Left ventricle myocardium inferior (tissue), 1 donor: ENCODE results near the gene PTPN18. TPM values are rescaled to one million over a fixed set of nuclear protein-coding genes. Genes with fewer than 3 reads are reported as not detected.

ENCODE experiments used
- DNase-seq: peaks from one replicate; pipeline ENCODE4 v3.0.0-alpha.2; 2020
- H3K27ac ChIP-seq: fragments of 200-600 bp; replicated peaks from 2 replicates; pipeline ENCODE4 v1.8.0; 2021
- H3K27me3 ChIP-seq: fragments of 200-600 bp; 2 replicates; pipeline ENCODE4 v1.8.0; 2021; ENCODE audit warnings: low read depth
- H3K36me3 ChIP-seq: fragments of 200-600 bp; 2 replicates; pipeline ENCODE4 v1.8.0; 2021
- H3K4me1 ChIP-seq: fragments of 200-600 bp; 2 replicates; pipeline ENCODE4 v1.8.0; 2021
- H3K4me3 ChIP-seq: fragments of 200-600 bp; 2 replicates; pipeline ENCODE4 v1.8.0; 2021; ENCODE audit warnings: mild to moderate bottlenecking, moderate library complexity
- H3K9me3 ChIP-seq: fragments of 200-600 bp; replicated peaks from 2 replicates; pipeline ENCODE4 v1.8.0; 2021
- intact Hi-C: fragments of 100-400 bp; cut with micrococcal nuclease; formaldehyde crosslinking; loops from one replicate; pipeline ENCODE4 v1.11.0; 2022
- total RNA-seq: library from RNA; stranded (reverse); fragmentation: NEBNext Ultra II Directional; extraction: Animal tissue kit (Norgen Biotek cat#: 25700); gene quantifications from one replicate; pipeline ENCODE4 v1.2.1, GENCODE V29; 2021
- TF ChIP-seq, protein P1 (sequence below): fragments of 200-600 bp; IDR thresholded peaks from 2 replicates; pipeline ENCODE4 v1.8.0; 2021; ENCODE audit warnings: antibody characterized with exemption, mild to moderate bottlenecking, borderline replicate concordance
- donor health status: DM: no; HTN: yes; CAD: no; lungs with severe emphysema.

The PTPN18 gene
- total RNA-seq, 1 donor from 2014 or later: 13.9 TPM

DNA sequence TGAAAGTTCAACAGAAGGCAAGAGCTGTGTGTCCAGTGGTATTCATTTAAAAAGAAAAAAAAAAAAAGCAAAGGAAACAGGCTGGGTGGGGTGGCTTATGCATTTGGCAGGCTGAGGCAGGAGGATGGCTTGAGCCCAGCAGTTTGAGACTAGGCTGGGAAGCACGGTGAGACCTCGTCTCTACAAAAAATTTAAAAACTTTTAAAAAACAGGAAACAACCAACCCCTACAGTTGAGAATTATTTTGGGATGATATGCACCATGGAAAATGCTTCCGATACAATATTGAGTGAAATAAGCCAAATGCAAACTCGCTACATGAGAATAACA lies 31.2 kb downstream of the PTPN18 start:
- Histone ChIP-seq H3K4me1 (peaks cover 62% of the 10 kb centered on the region), H3K4me3 (peak overlapping the region; percentile 29), H3K9me3 (no peaks in the 10 kb centered on the region), H3K27ac (peak overlapping the region; percentile 86), H3K27me3 (no peaks in the 10 kb centered on the region), H3K36me3 (no peaks in the 10 kb centered on the region)
- peak; percentile 52 for DNase-seq
- intact Hi-C loops: no loop called here
- TF ChIP-seq, protein P1, sequence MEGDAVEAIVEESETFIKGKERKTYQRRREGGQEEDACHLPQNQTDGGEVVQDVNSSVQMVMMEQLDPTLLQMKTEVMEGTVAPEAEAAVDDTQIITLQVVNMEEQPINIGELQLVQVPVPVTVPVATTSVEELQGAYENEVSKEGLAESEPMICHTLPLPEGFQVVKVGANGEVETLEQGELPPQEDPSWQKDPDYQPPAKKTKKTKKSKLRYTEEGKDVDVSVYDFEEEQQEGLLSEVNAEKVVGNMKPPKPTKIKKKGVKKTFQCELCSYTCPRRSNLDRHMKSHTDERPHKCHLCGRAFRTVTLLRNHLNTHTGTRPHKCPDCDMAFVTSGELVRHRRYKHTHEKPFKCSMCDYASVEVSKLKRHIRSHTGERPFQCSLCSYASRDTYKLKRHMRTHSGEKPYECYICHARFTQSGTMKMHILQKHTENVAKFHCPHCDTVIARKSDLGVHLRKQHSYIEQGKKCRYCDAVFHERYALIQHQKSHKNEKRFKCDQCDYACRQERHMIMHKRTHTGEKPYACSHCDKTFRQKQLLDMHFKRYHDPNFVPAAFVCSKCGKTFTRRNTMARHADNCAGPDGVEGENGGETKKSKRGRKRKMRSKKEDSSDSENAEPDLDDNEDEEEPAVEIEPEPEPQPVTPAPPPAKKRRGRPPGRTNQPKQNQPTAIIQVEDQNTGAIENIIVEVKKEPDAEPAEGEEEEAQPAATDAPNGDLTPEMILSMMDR: no peak

DNA sequence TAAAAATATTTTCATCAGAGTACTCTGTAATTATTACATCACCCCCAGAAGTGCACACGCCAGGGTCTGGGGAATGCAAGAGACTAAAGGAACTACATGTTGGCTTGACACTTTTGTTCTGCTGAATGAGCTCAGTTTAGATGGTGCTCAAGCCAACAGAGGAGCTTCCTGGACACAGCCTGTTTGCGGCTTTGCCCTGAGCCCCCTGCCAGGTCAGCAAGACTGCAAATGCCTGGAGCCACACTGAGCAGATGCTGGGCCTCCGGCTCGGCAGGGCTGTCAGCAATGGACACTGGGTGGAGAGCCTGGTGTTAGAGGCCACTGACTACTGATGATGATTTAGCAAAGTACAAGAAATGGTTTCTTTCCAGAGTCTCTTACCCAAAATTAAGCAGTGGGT lies 31.9 kb downstream of the PTPN18 start:
- H3K36me3 ChIP-seq: no peaks in the 10 kb centered on the region
- no peaks in the 10 kb centered on the region for H3K9me3 ChIP-seq
- peak overlapping the region; percentile 29 for H3K4me3 ChIP-seq
- peak overlapping the region; percentile 86 for H3K27ac ChIP-seq
- H3K27me3 ChIP-seq: no peaks in the 10 kb centered on the region
- intact Hi-C loops: no loop called here
- peaks cover 64% of the 10 kb centered on the region for H3K4me1 ChIP-seq
- DNase-seq: no peak
- TF ChIP-seq, protein P1: no peak

DNA sequence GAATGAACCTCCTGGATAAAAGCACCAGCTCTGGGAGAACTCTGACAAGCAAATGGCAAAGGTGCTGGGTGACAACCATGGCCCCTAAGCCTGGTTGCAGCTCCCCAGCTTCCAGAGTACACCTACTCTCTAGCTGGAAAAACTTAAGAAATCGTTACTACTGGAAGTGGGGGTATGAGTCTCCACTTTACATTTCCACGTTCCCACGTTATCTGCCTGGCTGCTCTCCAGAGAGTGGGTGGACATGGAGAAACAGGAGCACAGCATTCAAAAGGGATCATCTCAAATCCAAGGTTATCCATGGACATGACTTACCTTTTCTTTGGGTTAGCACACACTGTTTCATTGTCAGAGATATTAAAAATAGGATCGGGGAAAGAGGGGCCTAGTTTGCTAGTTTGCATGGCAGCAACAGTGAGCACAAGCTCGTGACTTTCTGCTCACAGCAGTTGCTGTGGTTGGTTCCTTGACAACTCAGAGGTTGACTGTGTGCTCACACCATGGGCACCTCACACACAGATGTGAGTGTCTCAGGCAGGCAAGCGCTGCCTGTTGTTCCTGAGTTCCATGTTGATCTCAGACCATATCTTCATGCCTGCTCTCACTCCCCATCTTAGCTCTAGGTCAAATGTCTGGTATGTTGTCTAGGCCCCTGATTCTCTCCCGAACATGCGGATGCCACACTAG lies 32.5 kb downstream of the PTPN18 start:
- intact Hi-C loops: no loop called here
- no peaks in the 10 kb centered on the region for H3K27me3 ChIP-seq
- no peaks in the 10 kb centered on the region for H3K36me3 ChIP-seq
- no peak for DNase-seq
- H3K27ac ChIP-seq: peak overlapping the region; percentile 86
- no peaks in the 10 kb centered on the region for H3K9me3 ChIP-seq
- H3K4me3 ChIP-seq: no peak overlapping the region
- H3K4me1 ChIP-seq: peaks cover 64% of the 10 kb centered on the region
- TF ChIP-seq, protein P1: no peak

DNA sequence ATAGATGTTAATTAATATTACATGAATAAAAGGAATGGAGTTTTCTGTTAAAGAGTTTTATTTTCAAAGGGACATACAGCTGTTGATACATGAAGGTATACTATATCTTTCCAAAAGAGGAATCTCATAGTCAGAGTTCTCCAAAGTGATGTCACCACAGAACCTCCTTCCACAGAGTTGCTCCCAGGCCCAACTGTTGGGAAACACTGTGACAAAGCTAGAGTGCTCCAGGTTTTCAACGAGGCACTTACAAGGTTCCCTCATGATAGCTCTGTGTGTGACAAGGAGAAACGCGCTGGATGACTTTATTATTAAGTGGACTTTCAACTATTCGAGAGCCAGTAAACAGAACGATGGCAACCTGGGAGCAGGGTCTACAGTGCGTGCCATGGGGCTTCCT lies 33.5 kb downstream of the PTPN18 start:
- no peaks in the 10 kb centered on the region for H3K27me3 ChIP-seq
- H3K36me3 ChIP-seq: no peaks in the 10 kb centered on the region
- no peak for DNase-seq
- intact Hi-C loops: no loop called here
- TF ChIP-seq, protein P1: no peak
- H3K9me3 ChIP-seq: no peaks in the 10 kb centered on the region
- H3K4me1 ChIP-seq: peaks cover 64% of the 10 kb centered on the region
- H3K4me3 ChIP-seq: no peak overlapping the region
- H3K27ac ChIP-seq: peak overlapping the region; percentile 96

DNA sequence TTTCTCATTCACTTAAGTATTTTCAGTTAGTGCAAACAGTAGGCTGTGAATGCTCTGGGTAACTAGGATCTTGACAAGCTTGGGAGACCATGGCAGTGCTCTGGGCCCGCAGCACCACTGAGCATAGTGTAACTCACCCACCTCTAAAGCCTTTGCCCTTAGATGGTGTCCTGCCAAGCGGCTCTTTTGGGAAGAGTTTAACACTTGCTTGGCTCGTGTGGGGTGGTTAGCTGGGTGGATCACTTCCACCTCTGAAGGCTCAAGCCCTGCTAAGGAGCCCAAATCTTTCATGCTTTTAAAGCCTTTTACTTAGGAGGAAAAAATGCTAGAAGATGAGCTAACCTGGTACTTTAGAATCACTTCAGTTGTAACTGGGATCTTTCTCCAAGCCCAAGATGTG lies 33.9 kb downstream of the PTPN18 start:
- intact Hi-C loops: no loop called here
- H3K4me1 ChIP-seq: peaks cover 64% of the 10 kb centered on the region
- no peaks in the 10 kb centered on the region for H3K27me3 ChIP-seq
- TF ChIP-seq, protein P1: no peak
- no peaks in the 10 kb centered on the region for H3K36me3 ChIP-seq
- peak overlapping the region; percentile 96 for H3K27ac ChIP-seq
- H3K4me3 ChIP-seq: no peak overlapping the region
- no peaks in the 10 kb centered on the region for H3K9me3 ChIP-seq
- no peak for DNase-seq
